ENCODE results near the gene OR9G4. TPM values are rescaled to one million over a fixed set of nuclear protein-coding genes. Genes with fewer than 3 reads are reported as not detected.

OR9G4 gene
- total RNA-seq, 2 experiments from 2014 or later = not detected

DNA sequence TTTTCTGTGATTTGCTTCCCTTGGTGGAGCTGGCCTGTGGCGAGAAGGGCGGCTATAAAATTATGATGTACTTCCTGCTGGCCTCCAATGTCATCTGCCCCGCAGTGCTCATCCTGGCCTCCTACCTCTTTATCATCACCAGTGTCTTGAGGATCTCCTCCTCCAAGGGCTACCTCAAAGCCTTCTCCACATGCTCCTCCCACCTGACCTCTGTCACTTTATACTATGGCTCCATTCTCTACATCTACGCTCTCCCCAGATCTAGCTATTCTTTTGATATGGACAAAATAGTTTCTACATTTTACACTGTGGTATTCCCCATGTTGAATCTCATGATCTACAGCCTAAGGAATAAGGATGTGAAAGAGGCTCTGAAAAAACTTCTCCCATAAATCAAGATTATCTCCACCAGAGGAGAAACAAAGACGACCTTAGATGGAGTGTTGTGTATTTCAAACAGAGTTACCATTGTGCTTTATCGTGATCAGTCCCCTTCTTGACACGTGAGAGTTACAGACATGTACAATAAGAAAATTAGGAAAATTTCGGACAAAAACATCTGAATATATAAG is 47.5 kb downstream of the OR9G4 start:
- Mint-ChIP-seq H3K4me3 (no peak overlapping the region), H3K27ac (no peak overlapping the region), H3K9me3 (peaks cover 17% of the 10 kb centered on the region), H3K27me3 (no peaks in the 10 kb centered on the region), H3K4me1 (no peaks in the 10 kb centered on the region), H3K36me3 (ENCODE audit: low read depth) (no peaks in the 10 kb centered on the region)
- DNase-seq = no peak
- ChIA-PET CTCF (no interaction called here), POLR2A (no interaction called here)

DNA sequence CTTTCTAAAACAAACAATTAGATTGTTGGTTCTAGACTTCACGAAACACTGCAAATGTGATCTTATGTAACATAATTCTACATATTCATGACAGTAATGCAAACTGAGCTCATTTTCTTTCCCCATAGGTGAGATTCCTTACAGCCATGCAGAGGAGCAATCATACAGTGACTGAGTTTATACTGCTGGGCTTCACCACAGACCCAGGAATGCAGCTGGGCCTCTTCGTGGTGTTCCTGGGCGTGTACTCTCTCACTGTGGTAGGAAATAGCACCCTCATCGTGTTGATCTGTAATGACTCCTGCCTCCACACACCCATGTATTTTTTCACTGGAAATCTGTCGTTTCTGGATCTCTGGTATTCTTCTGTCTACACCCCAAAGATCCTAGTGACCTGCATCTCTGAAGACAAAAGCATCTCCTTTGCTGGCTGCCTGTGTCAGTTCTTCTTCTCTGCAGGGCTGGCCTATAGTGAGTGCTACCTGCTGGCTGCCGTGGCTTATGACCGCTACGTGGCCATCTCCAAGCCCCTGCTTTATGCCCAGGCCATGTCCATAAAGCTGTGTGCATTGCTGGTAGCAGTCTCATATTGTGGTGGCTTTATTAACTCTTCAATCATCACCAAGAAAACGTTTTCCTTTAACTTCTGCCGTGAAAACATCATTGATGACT is 48.1 kb downstream of the OR9G4 start:
- DNase-seq = no peak
- peaks cover 11% of the 10 kb centered on the region for H3K9me3 Mint-ChIP-seq
- H3K27me3 Mint-ChIP-seq = no peaks in the 10 kb centered on the region
- no peaks in the 10 kb centered on the region for H3K36me3 Mint-ChIP-seq (ENCODE audit: low read depth)
- ChIA-PET POLR2A (no interaction called here), CTCF (no interaction called here)
- no peaks in the 10 kb centered on the region for H3K4me1 Mint-ChIP-seq
- H3K27ac Mint-ChIP-seq = no peak overlapping the region
- H3K4me3 Mint-ChIP-seq = no peak overlapping the region

DNA sequence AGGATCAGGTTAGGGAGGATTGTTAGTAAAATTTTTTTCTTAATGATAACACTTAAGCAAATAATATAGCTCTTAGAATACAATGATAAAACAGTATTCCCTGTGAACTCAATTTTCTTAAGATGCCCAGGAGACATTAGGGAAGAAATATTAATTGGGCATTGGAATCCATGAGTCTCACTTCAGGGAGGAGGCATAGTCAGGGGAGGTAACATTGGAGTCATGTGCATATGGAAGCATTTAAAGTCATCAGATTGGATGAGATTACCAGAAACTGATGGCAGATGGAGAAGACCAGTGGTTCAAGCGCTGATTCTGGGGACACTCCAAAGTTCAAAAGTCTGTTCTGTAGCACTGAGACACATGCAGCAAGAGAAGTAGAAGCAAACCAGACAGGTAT is 49.7 kb downstream of the OR9G4 start, which contains the start of gene OR9G1:
TSS of gene OR9G1 (plus strand) at position 301 of the 400 bp plus-strand sequence. CDS start 1,293 bp downstream, outside the sequence.
- Mint-ChIP-seq H3K27me3 (no peaks in the 10 kb centered on the region), H3K36me3 (ENCODE audit: low read depth) (no peaks in the 10 kb centered on the region), H3K27ac (no peak within 1 kb of the TSS), H3K9me3 (peaks cover 13% of the 10 kb centered on the region), H3K4me3 (no peak within 1 kb of the TSS), H3K4me1 (no peaks in the 10 kb centered on the region)
- ChIA-PET CTCF (no interaction called here), POLR2A (no interaction called here)
- no peak for DNase-seq

DNA sequence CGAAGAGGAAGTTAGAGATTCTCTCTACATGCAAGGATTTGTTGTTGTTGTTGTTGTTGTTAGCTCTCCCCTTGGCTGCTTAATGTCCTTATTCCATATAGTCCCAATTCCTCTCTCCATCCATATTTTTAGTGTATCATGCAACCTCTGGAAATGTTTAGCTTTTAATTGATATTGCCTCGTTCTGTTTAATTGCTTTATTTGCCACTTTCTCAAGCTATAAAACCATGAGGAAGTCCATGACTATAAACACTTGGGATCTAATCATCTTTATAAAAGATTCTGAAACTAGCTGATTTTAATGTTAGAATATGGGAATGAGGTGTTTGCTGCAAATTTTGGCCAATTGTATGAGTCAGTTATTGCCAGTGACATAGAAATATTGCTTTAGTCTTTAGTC is 55.1 kb downstream of the OR9G4 start:
- H3K27me3 Mint-ChIP-seq = no peaks in the 10 kb centered on the region
- ChIA-PET CTCF (no interaction called here), POLR2A (no interaction called here)
- no peak overlapping the region for H3K27ac Mint-ChIP-seq
- peaks cover 6% of the 10 kb centered on the region for H3K9me3 Mint-ChIP-seq
- H3K36me3 Mint-ChIP-seq (ENCODE audit: low read depth) = no peaks in the 10 kb centered on the region
- no peaks in the 10 kb centered on the region for H3K4me1 Mint-ChIP-seq
- no peak for DNase-seq
- H3K4me3 Mint-ChIP-seq = no peak overlapping the region

Other genes starting within 250 kb of the OR9G4 start
- not detected for gene OR5M11, start 205.4 kb downstream of the OR9G4 start, total RNA-seq
- gene OR5M10, start 171.0 kb downstream of the OR9G4 start, total RNA-seq = not detected
- gene OR5M1, start 133.8 kb downstream of the OR9G4 start, total RNA-seq = not detected
- gene OR5AP2, start 106.3 kb downstream of the OR9G4 start, total RNA-seq = not detected
- not detected for gene OR5AR1, start 85.0 kb downstream of the OR9G4 start, total RNA-seq
- not detected for gene OR9G1, start 49.6 kb downstream of the OR9G4 start, total RNA-seq
- not detected for gene OR5AK2, start 240.2 kb upstream of the OR9G4 start, total RNA-seq